Stimulated activated CD8-positive, alpha-beta memory T cell treated with anti-CD3 and anti-CD28 coated beads, Interleukin-15, amount 100 ng/mL, for 1 hour (primary cell): ENCODE results near the gene GNG8.

Experiments used
- DNase-seq: peaks from one replicate; pipeline ENCODE4 v3.0.0-alpha.2; 2020; ENCODE audit warnings: low read depth

The GNG8 gene

DNA sequence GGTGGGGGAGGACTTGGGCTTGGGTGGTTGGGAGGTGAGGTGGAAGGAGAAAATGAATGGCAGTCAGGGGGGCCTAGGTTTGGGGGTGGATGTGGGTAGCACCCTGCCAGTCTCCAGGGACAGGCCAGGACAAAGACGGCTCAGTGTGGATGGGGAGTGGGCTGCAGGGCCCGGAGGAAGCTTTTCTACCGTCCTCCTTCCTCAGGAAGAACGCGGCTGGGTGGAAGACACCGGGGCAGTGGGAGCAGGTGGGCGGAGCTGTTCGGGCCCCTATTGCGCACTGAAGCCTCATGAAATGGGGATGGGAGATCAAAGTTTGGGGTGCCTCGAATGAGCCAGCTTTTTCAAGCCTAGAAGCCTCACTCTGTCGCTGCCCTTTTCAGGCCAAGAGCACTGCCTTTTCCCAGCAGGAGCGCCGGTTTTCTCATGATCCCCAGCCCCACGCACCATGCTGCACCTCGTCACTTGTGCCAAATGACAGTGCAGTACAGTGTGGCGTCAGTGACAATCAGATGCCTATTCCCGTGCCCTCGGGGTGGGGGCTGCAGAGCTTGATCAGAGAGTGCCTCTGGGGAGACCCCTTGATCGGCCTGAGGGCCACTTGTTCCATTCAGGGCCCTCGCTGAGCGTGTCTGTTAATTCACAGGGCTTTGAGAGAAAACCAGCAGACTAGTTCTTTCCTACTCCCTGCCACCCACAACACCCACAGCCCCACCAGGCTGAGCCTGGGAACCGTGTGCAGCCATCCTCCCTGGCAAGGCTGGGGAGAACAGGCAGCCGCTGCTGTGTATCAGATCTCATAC is 33.4 kb downstream of the GNG8 start:
- no peak for DNase-seq

DNA sequence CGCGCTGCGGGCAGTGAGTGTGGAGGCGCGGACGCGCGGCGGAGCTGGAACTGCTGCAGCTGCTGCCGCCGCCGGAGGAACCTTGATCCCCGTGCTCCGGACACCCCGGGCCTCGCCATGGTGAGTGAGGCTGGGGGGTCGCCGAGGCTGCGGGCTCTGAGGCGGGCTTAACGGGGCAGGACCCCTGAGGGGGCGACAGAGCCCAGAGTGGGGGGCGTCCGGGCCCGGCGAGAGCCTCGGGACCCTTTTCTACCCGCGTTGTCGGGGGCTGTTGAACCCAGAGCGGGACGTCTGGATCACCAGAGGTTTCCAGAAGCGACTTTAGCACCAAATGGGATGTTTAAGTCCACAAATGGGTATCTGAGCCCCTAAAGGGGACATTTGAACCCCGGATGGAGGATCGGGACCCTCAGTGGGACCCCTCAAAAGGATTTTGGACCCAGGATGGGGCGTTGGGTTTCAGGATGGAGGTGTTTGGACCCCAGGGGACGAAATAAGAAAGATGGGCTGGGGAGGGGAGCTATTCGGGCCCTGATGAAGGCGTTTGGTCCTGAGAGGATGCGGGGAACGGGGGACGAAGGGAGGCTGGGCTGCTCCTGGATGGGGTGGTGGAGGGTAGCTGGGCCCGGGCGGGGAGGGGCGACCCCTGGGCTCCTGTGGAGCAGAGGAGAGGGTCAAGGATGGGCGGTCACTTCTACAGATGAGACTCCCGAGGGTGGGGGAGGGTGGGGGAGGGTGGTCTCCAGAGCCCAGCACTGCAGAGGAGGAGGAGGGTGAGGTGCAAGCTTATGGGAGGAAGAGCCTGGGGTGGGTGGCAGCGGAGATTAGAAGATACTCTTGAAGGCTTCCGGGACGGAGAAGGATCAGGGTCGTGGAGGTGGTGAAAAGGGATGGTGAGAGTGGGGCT is 34.4 kb downstream of the GNG8 start, which contains the start of gene CALM3:
Gene CALM3, plus strand, starts transcription at position 13 of the 907 bp plus-strand sequence. Its CDS starts 105 bp downstream, at position 118.
- no peak for DNase-seq

GRCh38 chr19:46600384-46601317 is 35.4 kb downstream of the GNG8 start:
- peak; percentile 98 for DNase-seq

GRCh38 chr19:46599716-46600373 is 36.2 kb downstream of the GNG8 start:
- DNase-seq = no peak

GRCh38 chr19:46598372-46598917 is 37.6 kb downstream of the GNG8 start:
- no peak for DNase-seq

GRCh38 chr19:46596008-46596407 is 40.0 kb downstream of the GNG8 start:
- no peak for DNase-seq

DNA sequence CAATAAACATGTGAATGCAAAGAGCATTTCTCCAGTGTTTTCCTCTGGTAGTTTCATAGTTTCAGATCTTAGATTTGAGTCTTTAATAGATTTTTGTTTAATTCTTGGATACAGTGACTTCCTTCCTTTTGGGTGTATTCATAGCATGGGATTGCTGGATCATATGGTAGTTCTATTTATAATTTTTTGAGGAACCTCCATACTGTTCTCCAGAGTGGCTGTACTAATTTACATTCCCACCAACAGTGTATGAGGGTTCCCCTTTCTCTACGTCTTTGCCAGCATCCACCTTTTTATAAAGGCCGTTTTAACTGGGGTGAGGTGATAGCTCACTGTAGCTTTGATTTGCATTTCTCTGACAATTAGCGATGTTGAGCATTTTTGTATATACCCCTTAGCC is 44.1 kb downstream of the GNG8 start:
- no peak for DNase-seq

DNA sequence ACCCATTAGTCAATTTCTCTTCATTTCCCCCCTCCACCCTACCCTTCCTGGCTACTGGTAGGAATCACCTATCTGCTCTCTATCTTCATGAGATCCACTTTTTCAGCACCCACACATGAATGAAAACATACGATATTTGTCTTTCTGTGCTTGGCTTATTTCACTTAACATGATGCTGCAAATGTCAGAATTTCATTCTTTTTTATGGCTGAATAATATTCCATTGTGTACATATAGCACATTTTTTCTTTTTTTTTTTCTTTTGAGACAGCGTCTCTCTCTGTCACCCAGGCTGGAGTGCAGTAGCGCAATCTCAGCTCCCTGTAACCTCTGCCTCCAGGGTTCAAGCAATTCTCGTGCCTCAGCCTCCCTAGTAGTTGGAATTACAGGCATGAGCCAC is 44.7 kb downstream of the GNG8 start:
- DNase-seq = no peak

DNA sequence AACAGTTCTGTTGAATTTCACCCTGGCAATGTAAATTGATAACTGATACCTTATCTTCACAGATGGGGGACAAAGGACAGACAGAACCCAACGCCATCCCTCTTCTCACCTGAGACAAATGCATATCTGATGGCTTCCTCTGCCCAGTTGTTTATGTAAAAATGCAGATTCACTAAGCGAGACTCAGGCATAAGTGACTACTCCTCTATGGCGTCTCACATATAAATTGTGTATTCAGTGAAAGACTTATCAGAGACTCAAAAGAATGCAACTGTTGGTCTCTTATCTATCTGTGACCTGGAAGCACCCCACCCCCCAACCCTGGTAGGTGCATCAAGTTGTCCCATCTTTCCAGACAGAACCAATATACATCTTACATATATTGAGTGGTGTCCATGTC is 48.1 kb downstream of the GNG8 start:
- DNase-seq = no peak

- no peak for DNase-seq
These were observed 49.7 kb downstream of the GNG8 start for GRCh38 chr19:46586294-46586693.

DNA sequence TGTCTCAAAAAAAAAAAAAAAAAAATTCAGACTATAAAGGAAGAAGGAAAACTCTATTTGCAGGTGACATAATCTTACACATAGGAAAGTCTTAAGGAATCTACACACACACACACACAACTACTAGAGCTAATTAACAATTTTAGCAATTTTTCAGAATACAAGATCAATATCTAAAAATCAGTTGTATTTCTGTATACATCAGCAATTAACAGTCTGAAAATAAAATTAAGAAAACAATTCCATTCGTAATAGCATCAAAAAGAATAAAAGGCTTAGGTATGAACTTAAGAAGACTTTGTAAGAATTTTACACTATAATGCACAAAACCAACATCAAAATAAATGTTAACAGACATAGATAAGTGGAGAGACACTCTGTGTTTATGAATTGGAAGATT is 50.5 kb downstream of the GNG8 start:
- DNase-seq = no peak
